ENCODE data around the gene D2HGDH. TPM values are rescaled to one million over a fixed set of nuclear protein-coding genes. Genes with fewer than 3 reads are reported as not detected.

D2HGDH gene
- total and polyA plus RNA-seq, 2 of the 8 experiments (the other 6 are each of a cell fraction or from before 2014, with no cell fraction given) = 3.4 to 8.1 TPM

- CTCF ChIA-PET (ENCODE audit: partially characterized antibody) = interaction anchor here (0.6 to 1.6 kb wide), 3 partner anchors 9 to 82 kb away, joined by 3 to 5 read pairs (median 4); no protein-coding TSS in a partner anchor
- Histone ChIP-seq H2BK12ac (ENCODE audit: low read depth, low read length) (no peak overlapping the region), H3K18ac (ENCODE audit: extremely low read depth, low read length) (no peak overlapping the region), H4K8ac (ENCODE audit: extremely low read depth, insufficient read depth, low read length) (no peak overlapping the region), H3K79me1 (ENCODE audit: low read depth, low read length) (no peaks in the 10 kb centered on the region), H3K27ac (ENCODE audit: low read depth, low read length) (no peak overlapping the region), H3K4me2 (ENCODE audit: insufficient read depth in 1 of 2, low read depth in 2 of 2, low read length in 2 of 2) (no peak overlapping the region), H3K14ac (ENCODE audit: insufficient read length) (no peak overlapping the region), H2BK120ac (replicated peaks; ENCODE audit: low read depth, low read length) (no peak overlapping the region), H2BK15ac (ENCODE audit: low read length) (no peak overlapping the region), H3K4me1 (replicated peaks in 1 of 4; ENCODE audit: control insufficient read depth in 3 of 4, insufficient read depth in 4 of 4, low read length in 3 of 4) (peaks cover 0 to 3% (median 0%) of the 10 kb centered on the region in 4 experiments; a peak in 2 of 7 replicates), H2BK20ac (ENCODE audit: low read length) (no peak overlapping the region), H2BK5ac (ENCODE audit: low read depth, low read length) (no peak overlapping the region), H3K23me2 (ENCODE audit: low read depth, low read length) (peaks cover 2% of the 10 kb centered on the region; the same call in 1 of the 2 replicates), H4K91ac (replicated peaks; ENCODE audit: insufficient read length, low read length) (no peak overlapping the region), H2AK5ac (ENCODE audit: low read depth, low read length) (no peak overlapping the region), H4K20me1 (replicated peaks in 1 of 2; ENCODE audit: control insufficient read depth in 1 of 2, insufficient read depth in 2 of 2, low read length in 2 of 2) (no peaks in the 10 kb centered on the region), H3K27me3 (replicated peaks in 1 of 4; ENCODE audit: control insufficient read depth in 3 of 4, extremely low read depth in 1 of 4, insufficient read depth in 3 of 4, low read length in 3 of 4) (no peaks in the 10 kb centered on the region), H4K5ac (ENCODE audit: insufficient read length, low read depth, low read length) (no peak overlapping the region), H3K9me3 (ENCODE audit: insufficient read depth in 2 of 2, low read depth in 1 of 2, low read length in 1 of 2) (peaks cover 0 to 2% of the 10 kb centered on the region in 2 experiments; a peak in 3 of 4 replicates), H3K9ac (replicated peaks in 1 of 4; ENCODE audit: extremely low read depth in 1 of 4, low read depth in 3 of 4, low read length in 3 of 4) (no peak overlapping the region), H3K56ac (replicated peaks; ENCODE audit: insufficient read length, low read depth, low read length) (no peak overlapping the region), H3K4me3 (ENCODE audit: extremely low read depth in 1 of 4, insufficient read depth in 2 of 4, low read depth in 3 of 4, low read length in 4 of 4) (no peak overlapping the region), H3K36me3 (ENCODE audit: control insufficient read depth in 2 of 4, insufficient read depth in 4 of 4, low read length in 3 of 4) (no peaks in the 10 kb centered on the region), H2AFZ (ENCODE audit: low read length) (no peak overlapping the region), H3K23ac (ENCODE audit: insufficient read length) (no peak overlapping the region), H3K79me2 (ENCODE audit: control insufficient read depth in 1 of 2, insufficient read depth in 2 of 2, low read length in 2 of 2) (no peaks in the 10 kb centered on the region), H3K4ac (replicated peaks; ENCODE audit: insufficient read length, low read depth, low read length) (no peak overlapping the region)
- DNase-seq (ENCODE audit: low read depth in 1 of 2, low spot score in 2 of 2) (no peak), FAIRE-seq (no peak)
- WGBS, 2 experiments (ENCODE audit: extremely low coverage in 1 of 2, insufficient coverage in 1 of 2, insufficient read length in 1 of 2, insufficient replicate concordance in 2 of 2, low coverage in 1 of 2, low lambda C conversion rate in 2 of 2, missing lambda C conversion rate in 1 of 2) = 91% methylated on average over 13 of the region's 13 CpGs; no CpG with 5 or more reads in 1 of the 2 experiments
- POLR2A ChIA-PET (ENCODE audit: partially characterized antibody) = no interaction called here
- TF ChIP-seq RXRA (IDR thresholded peaks at IDR 0.05; ENCODE audit: insufficient read depth, low read depth, low read length) (no peak), MAX (IDR thresholded peaks at IDR 0.05) (no peak), RFX5 (IDR thresholded peaks at IDR 0.05; ENCODE audit: borderline replicate concordance, low read depth, low read length) (no peak), SP1 (IDR thresholded peaks at IDR 0.05; ENCODE audit: low read depth, low read length) (no peak), POLR2A (IDR thresholded peaks at IDR 0.05; ENCODE audit: control extremely low read depth in 1 of 2, low read depth in 2 of 2, low read length in 2 of 2) (no peak), SAP30 (IDR thresholded peaks at IDR 0.05; ENCODE audit: insufficient read depth, insufficient replicate concordance, low read length) (no peak), EGR1 (IDR thresholded peaks at IDR 0.05; ENCODE audit: borderline replicate concordance, low read depth, low read length) (no peak), EZH2 (IDR thresholded peaks at IDR 0.05; ENCODE audit: low read depth, low read length, severe bottlenecking) (no peak), CTBP2 (IDR thresholded peaks at IDR 0.05; ENCODE audit: borderline replicate concordance, insufficient read depth, insufficient read length, low read length) (no peak), GABPA (IDR thresholded peaks at IDR 0.05; ENCODE audit: borderline replicate concordance, insufficient read depth, low read length) (no peak)
These were observed 62.2 kb downstream of the D2HGDH start for GRCh38 chr2:241796610-241797138.
